ENCODE measurements around the gene TNPO3.

Gene TNPO3

GRCh38 chr7:128931190-128931798, 123.6 kb downstream of the TNPO3 start:
- no peak for TF ChIP-seq CTCF (IDR thresholded peaks at IDR 0.05; ENCODE audit: unreplicated experiment in 3 of 3)
- Mint-ChIP-seq H3K4me3 (no peak overlapping the region), H3K4me1 (peaks cover 6% of the 10 kb centered on the region), H3K27me3 (ENCODE audit: low read depth) (peaks cover 38% of the 10 kb centered on the region), H3K27ac (no peak overlapping the region), H3K9me3 (no peaks in the 10 kb centered on the region), H3K36me3 (ENCODE audit: low read depth) (no peaks in the 10 kb centered on the region)

GRCh38 chr7:128928882-128929788, 125.8 kb downstream of the TNPO3 start:
- Mint-ChIP-seq H3K27me3 (ENCODE audit: low read depth) (peaks cover 22% of the 10 kb centered on the region), H3K4me3 (no peak overlapping the region)
- TF ChIP-seq CTCF (IDR thresholded peaks at IDR 0.05; ENCODE audit: unreplicated experiment in 3 of 3) = no peak

GRCh38 chr7:128928159-128928813, 126.6 kb downstream of the TNPO3 start:
- Mint-ChIP-seq H3K36me3 (ENCODE audit: low read depth) (no peaks in the 10 kb centered on the region), H3K9me3 (no peaks in the 10 kb centered on the region), H3K4me3 (no peak overlapping the region), H3K4me1 (peaks cover 3% of the 10 kb centered on the region), H3K27me3 (ENCODE audit: low read depth) (peaks cover 15% of the 10 kb centered on the region), H3K27ac (no peak overlapping the region)
- TF ChIP-seq CTCF (IDR thresholded peaks at IDR 0.05; ENCODE audit: unreplicated experiment in 3 of 3) = no peak

More at GRCh38 chr7:128928882-128929788, 125.8 kb downstream of the TNPO3 start:
- no peak overlapping the region for H3K27ac Mint-ChIP-seq
- H3K4me1 Mint-ChIP-seq = peaks cover 6% of the 10 kb centered on the region
- H3K36me3 Mint-ChIP-seq (ENCODE audit: low read depth) = no peaks in the 10 kb centered on the region
- no peaks in the 10 kb centered on the region for H3K9me3 Mint-ChIP-seq

- peaks cover 34% of the 10 kb centered on the region for H3K27me3 Mint-ChIP-seq (ENCODE audit: low read depth)
- H3K4me1 Mint-ChIP-seq = peaks cover 12% of the 10 kb centered on the region
- no peak for TF ChIP-seq CTCF (IDR thresholded peaks at IDR 0.05; ENCODE audit: unreplicated experiment in 3 of 3)
- no peak overlapping the region for H3K27ac Mint-ChIP-seq
- H3K36me3 Mint-ChIP-seq (ENCODE audit: low read depth) = no peaks in the 10 kb centered on the region
- H3K9me3 Mint-ChIP-seq = no peaks in the 10 kb centered on the region
- H3K4me3 Mint-ChIP-seq = no peak overlapping the region
These were observed 130.0 kb downstream of the TNPO3 start for GRCh38 chr7:128924707-128925588.

- H3K36me3 Mint-ChIP-seq (ENCODE audit: low read depth) = no peaks in the 10 kb centered on the region
- no peak overlapping the region for H3K27ac Mint-ChIP-seq
- H3K27me3 Mint-ChIP-seq (ENCODE audit: low read depth) = peaks cover 44% of the 10 kb centered on the region
- TF ChIP-seq CTCF (IDR thresholded peaks at IDR 0.05; ENCODE audit: unreplicated experiment in 3 of 3) = no peak
- H3K4me1 Mint-ChIP-seq = peaks cover 23% of the 10 kb centered on the region
- no peak overlapping the region for H3K4me3 Mint-ChIP-seq
- no peaks in the 10 kb centered on the region for H3K9me3 Mint-ChIP-seq
These were observed 131.5 kb downstream of the TNPO3 start for GRCh38 chr7:128923411-128923800.
